Left ventricle myocardium inferior (tissue), 1 donor: Measurements from ENCODE around the gene XRN2. TPM values are rescaled to one million over a fixed set of nuclear protein-coding genes. Genes with fewer than 3 reads are reported as not detected.
"Not testable (repeated sequence)": the region's sequence is repeated elsewhere in the genome, so short reads cannot be mapped to it uniquely, and the experiment has no call there.

Source experiments
- DNase-seq: peaks from one replicate; pipeline ENCODE4 v3.0.0-alpha.2; 2020
- H3K27ac ChIP-seq: fragments of 200-600 bp; replicated peaks from 2 replicates; pipeline ENCODE4 v1.8.0; 2021
- H3K27me3 ChIP-seq: fragments of 200-600 bp; 2 replicates; pipeline ENCODE4 v1.8.0; 2021; ENCODE audit warnings: low read depth
- H3K36me3 ChIP-seq: fragments of 200-600 bp; 2 replicates; pipeline ENCODE4 v1.8.0; 2021
- H3K4me1 ChIP-seq: fragments of 200-600 bp; 2 replicates; pipeline ENCODE4 v1.8.0; 2021
- H3K4me3 ChIP-seq: fragments of 200-600 bp; 2 replicates; pipeline ENCODE4 v1.8.0; 2021; ENCODE audit warnings: mild to moderate bottlenecking, moderate library complexity
- H3K9me3 ChIP-seq: fragments of 200-600 bp; replicated peaks from 2 replicates; pipeline ENCODE4 v1.8.0; 2021
- intact Hi-C: fragments of 100-400 bp; cut with micrococcal nuclease; formaldehyde crosslinking; loops from one replicate; pipeline ENCODE4 v1.11.0; 2022
- total RNA-seq: library from RNA; stranded (reverse); fragmentation: NEBNext Ultra II Directional; extraction: Animal tissue kit (Norgen Biotek cat#: 25700); gene quantifications from one replicate; pipeline ENCODE4 v1.2.1, GENCODE V29; 2021
- TF ChIP-seq, protein P1 (sequence below): fragments of 200-600 bp; IDR thresholded peaks from 2 replicates; pipeline ENCODE4 v1.8.0; 2021; ENCODE audit warnings: antibody characterized with exemption, mild to moderate bottlenecking, borderline replicate concordance
- donor health status: DM: no; HTN: yes; CAD: no; lungs with severe emphysema.

The XRN2 gene
- total RNA-seq, 1 donor from 2014 or later, result 33.7 TPM

DNA sequence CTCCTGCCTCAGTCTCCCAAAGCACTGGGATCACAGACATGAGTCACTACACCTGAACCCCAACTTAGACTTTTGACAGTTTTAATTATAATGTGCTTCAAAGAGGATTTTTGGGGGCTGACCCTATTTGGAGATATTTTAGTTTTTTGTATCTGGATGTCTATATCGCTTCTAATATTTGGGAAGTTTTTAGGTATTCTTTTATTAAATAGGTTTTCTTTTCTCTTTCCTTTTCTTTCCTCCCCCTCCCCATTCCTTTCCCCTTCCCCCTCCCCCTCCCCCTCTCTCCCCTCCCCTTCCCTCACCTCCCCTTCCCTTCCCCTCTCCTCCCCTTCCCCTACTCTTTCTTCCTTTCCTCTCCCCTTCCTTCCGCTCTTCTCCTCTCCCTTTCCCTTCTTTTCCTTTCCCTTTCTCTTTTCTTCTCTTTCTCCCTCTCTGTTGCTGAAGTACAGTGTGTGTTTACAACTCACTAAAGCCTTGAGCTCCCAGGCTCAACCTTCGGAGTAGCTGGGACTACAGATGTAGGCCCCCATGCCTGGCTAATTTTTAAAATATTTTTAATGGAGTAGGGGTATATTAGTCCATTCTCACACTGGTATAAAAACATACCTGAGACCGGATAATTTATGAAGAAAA lies 118.6 kb downstream of the XRN2 start:
- TF ChIP-seq, protein P1, sequence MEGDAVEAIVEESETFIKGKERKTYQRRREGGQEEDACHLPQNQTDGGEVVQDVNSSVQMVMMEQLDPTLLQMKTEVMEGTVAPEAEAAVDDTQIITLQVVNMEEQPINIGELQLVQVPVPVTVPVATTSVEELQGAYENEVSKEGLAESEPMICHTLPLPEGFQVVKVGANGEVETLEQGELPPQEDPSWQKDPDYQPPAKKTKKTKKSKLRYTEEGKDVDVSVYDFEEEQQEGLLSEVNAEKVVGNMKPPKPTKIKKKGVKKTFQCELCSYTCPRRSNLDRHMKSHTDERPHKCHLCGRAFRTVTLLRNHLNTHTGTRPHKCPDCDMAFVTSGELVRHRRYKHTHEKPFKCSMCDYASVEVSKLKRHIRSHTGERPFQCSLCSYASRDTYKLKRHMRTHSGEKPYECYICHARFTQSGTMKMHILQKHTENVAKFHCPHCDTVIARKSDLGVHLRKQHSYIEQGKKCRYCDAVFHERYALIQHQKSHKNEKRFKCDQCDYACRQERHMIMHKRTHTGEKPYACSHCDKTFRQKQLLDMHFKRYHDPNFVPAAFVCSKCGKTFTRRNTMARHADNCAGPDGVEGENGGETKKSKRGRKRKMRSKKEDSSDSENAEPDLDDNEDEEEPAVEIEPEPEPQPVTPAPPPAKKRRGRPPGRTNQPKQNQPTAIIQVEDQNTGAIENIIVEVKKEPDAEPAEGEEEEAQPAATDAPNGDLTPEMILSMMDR, result no peak
- Histone ChIP-seq H3K27ac (no peak overlapping the region), H3K36me3 (no peaks in the 10 kb centered on the region), H3K9me3 (peaks cover 88% of the 10 kb centered on the region), H3K4me3 (no peak overlapping the region), H3K27me3 (peaks cover 12% of the 10 kb centered on the region), H3K4me1 (no peaks in the 10 kb centered on the region)
- intact Hi-C loops, result no loop called here
- DNase-seq, result no peak

DNA sequence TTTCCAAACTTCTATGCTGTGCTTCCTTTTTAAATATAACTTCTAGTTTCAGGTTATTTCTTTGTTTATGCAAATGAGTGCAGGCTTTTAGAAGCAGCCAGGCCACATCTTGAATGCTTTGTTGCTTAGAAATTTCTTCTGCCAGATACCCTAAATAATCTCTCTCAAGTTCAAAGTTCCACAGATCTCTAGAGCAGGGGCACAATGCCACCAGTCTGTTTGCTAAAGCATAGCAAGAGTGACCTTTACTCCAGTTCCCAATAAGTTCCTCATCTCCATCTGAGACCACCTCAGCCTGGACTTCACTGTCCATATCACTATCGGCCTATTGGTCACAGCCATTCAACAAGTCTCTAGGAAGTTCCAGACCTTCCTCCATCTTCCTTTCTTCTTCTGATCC lies 120.6 kb downstream of the XRN2 start:
- H3K36me3 ChIP-seq, H3K4me3 ChIP-seq, intact Hi-C loops, DNase-seq, H3K27ac ChIP-seq, H3K4me1 ChIP-seq, H3K27me3 ChIP-seq: not testable (repeated sequence)
- H3K9me3 ChIP-seq, result peaks cover 79% of the 10 kb centered on the region

DNA sequence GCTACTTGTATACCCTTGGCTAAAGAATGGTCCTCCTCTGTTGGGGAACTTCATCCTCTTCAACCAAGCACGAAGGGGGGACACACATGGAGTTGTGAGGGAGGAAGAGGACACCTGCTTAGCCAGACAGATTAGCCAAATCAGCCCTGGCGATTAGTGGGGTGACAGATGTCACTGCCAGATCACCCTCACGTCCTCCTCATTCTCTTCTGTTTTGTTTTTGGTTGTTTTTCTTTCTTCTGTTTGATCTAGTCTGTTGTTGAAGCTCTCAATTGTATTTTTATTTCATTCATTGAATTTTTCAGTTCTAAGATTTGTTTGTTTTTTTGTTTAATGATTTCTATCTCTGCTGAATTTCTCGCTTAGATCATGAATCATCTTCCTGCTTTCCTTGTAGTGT lies 121.7 kb downstream of the XRN2 start:
- H3K4me1 ChIP-seq, result no peaks in the 10 kb centered on the region
- no peak for DNase-seq
- H3K27me3 ChIP-seq, result peaks cover 16% of the 10 kb centered on the region
- no peaks in the 10 kb centered on the region for H3K36me3 ChIP-seq
- intact Hi-C loops, result no loop called here
- H3K27ac ChIP-seq, result no peak overlapping the region
- no peak overlapping the region for H3K4me3 ChIP-seq
- TF ChIP-seq, protein P1, result no peak
- H3K9me3 ChIP-seq, result peaks cover 69% of the 10 kb centered on the region

DNA sequence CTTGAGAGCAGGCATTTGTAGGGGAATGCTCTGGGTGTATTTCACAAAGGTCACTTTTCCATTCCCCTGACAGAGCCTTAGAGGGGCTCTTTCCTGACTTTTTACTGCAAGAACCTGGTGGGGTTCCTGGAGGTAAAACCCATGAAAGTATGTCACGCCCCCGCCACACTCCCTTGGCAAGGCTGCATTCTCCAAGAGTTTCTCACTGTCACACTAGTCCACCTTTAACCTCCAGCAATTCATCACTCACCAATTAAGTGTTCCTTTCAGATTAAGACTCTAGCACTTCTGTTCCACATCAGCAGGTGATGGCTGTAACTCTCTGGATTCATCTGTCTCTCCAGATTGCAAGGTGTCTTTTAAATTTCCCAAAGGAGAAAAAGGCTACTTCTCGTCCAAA lies 126.9 kb downstream of the XRN2 start:
- no peak overlapping the region for H3K27ac ChIP-seq
- H3K9me3 ChIP-seq, result peaks cover 22% of the 10 kb centered on the region
- no peaks in the 10 kb centered on the region for H3K4me1 ChIP-seq
- intact Hi-C loops, result no loop called here
- H3K27me3 ChIP-seq, result peaks cover 47% of the 10 kb centered on the region
- H3K4me3 ChIP-seq, result no peak overlapping the region
- no peak for DNase-seq
- no peaks in the 10 kb centered on the region for H3K36me3 ChIP-seq
- TF ChIP-seq, protein P1, result no peak

DNA sequence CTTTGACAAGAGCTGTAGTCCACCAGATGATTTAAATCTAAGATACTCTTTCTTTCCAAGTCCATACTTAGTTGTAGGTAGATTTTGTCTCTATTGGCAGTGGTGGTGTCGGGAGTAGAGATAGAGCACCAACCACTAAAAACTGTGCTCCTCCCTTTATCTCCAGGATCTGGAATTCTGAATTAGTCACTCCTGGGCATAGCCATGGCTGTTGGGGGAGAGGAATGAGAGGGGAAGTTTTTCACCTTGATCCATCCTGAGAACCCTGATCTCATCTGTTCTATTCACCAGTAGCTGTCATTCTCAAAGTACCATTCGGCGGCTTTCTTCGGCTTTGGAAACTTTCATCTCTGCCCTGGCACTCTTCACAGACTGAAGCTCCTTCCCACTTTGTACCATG lies 129.8 kb downstream of the XRN2 start:
- Histone ChIP-seq H3K4me1 (no peaks in the 10 kb centered on the region), H3K4me3 (no peak overlapping the region), H3K9me3 (no peaks in the 10 kb centered on the region), H3K36me3 (no peaks in the 10 kb centered on the region), H3K27me3 (peaks cover 60% of the 10 kb centered on the region), H3K27ac (no peak overlapping the region)
- no peak for DNase-seq
- intact Hi-C loops, result no loop called here
- TF ChIP-seq, protein P1, result no peak

DNA sequence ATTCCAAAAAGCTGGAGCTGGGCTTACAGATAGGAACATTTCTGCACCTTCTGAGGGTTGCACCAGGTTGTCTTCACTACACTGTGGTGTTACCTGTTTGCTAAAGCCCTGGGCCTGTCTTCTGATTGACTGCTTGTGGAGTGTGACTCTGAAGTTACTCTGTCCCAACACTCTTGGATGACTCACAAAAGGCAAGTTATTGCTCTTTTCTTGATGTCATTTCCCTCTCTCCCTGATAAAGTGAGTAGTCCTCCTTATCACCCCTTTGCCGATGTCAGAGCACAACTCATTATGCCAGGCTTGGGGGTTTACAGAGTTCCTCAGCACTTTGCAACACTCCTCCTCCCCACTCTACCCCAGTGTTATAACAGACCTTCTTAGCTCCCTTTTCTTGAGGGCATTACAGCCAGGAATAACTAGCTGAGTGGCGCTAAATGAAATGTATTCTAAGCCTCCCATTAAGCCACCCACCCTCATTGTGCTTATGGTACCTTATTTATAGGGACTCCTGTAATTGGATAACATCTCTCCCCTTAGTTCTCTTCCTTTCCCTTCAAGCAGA lies 130.3 kb downstream of the XRN2 start:
- H3K9me3 ChIP-seq, result no peaks in the 10 kb centered on the region
- TF ChIP-seq, protein P1, result no peak
- no peaks in the 10 kb centered on the region for H3K36me3 ChIP-seq
- no peak overlapping the region for H3K27ac ChIP-seq
- peaks cover 60% of the 10 kb centered on the region for H3K27me3 ChIP-seq
- no peak overlapping the region for H3K4me3 ChIP-seq
- intact Hi-C loops, result no loop called here
- no peaks in the 10 kb centered on the region for H3K4me1 ChIP-seq
- no peak for DNase-seq
